GM21360 (cell line): ENCODE results near the gene STAU1.
"Not testable (repeated sequence)": the region's sequence is repeated elsewhere in the genome, so short reads cannot be mapped to it uniquely, and the experiment has no call there.

ENCODE experiments used
- ATAC-seq: cut with Tn5 transposase; IDR thresholded peaks from one replicate; pipeline ENCODE4 v1.9.1; 2021; ENCODE audit warnings: mild to moderate bottlenecking, moderate library complexity; ENCODE audit not compliant: unreplicated experiment

STAU1 gene

GRCh38 chr20:49123982-49124381, 64.2 kb downstream of the STAU1 start:
- no peak for ATAC-seq

- ATAC-seq = no peak
Observed at GRCh38 chr20:49122920-49123319, 65.2 kb downstream of the STAU1 start.

GRCh38 chr20:49119988-49120387, 68.1 kb downstream of the STAU1 start:
- no peak for ATAC-seq

DNA sequence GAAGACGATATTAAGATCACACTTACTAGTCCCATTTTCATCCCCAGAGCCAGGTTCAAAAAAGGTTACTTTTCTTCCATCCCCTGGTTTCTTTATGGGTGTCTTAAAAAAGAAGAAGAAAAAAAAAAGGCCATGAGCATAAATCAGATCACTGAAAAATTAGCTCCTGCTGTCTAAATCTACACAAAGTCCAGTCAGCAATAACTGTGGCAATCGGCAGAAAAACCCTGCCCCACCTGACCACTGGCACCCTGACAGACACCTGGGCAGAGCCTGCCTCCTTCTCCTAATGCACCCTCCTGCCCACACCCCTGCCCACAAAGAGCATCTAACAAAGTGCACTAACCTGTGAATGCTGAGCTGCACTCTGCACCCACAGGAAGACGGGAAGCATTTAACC, 69.8 kb downstream of the STAU1 start:
- no peak for ATAC-seq

DNA sequence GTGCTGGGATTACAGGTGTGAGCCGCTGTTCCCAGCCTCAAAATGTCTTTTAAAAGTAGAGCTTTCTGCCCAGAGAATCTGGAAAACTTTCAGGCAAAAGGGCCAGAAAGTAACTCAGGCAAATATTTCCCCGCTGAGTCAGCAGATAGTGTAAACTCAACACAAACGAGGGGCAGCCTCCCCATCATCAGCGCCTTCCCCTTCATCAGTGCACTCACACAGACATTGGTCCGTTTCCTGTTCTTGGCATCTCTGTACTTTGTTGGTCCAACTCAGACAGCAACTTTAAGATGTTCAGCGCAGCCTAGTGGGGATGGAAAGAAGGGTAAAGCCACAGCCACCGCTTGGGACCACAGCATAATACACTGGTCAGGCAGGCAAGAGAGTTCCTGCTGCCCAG, 72.6 kb downstream of the STAU1 start:
- ATAC-seq = no peak

GRCh38 chr20:49112596-49113274, 75.4 kb downstream of the STAU1 start:
- no peak for ATAC-seq

- no peak for ATAC-seq
Observed at GRCh38 chr20:49110767-49111694, 77.1 kb downstream of the STAU1 start.

GRCh38 chr20:49106328-49106727, 81.8 kb downstream of the STAU1 start:
- ATAC-seq = no peak

DNA sequence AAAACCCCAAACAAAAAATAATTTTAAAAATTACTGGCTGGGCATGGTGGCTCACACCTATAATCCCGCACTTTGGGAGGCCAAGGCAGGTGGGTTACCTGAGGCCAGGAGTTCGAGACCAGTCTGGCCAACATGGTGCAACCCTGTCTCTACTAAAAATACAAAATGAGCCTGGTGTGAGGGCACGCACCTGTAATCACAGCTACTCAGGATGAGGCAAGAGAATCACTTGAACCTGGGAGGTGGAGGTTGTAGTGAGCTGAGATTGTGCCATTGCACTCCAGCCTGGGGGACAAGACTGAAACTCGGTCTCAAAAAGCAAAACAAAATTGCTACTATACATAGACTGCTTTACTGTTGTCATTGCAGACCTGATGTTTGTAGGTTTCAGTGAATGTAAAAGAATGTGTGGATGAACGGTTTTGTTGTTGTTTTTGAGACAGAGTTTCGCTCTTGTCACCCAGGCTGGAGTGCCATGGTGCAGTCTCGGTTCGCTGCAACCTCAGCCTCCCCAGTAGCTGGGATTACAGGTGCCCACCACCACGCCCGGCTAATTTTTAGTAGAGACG, 83.1 kb downstream of the STAU1 start:
- ATAC-seq = not testable (repeated sequence)

- ATAC-seq = no peak
Observed at GRCh38 chr20:49104365-49104648, 83.8 kb downstream of the STAU1 start.

DNA sequence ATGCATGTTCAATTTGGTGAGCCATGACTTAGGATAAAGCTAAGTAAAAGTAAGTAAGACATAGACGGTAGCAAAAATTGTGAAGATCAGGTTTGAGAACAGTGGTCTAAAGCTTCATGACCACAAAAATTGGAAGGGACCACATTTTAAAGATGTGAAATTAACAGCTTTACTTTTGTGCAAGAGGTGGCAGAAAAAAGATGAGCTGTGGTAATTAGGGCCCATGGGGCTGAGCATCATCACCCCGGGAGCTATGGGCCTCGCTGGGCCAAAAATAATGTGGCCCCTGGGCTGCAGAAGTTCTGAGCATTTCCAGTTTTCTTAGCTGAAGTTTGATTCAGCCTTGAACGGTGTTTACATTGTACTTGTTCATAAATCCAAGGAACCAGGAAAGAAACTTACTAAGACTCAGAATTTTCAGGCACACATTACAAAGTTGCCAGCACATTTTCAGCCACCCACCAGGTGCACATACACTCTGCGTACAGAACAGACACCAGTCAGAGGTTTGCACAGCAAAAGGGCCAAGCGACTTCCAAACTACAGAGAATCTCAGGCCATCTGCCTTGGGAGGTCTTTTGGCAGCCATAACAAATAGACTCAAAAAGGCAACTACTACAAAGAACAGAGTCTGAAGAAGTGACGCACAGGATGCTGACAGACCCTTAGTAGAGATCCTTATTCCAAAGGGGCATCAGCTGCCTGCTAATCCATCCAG, 84.3 kb downstream of the STAU1 start:
- no peak for ATAC-seq

GRCh38 chr20:49103019-49103418, 85.1 kb downstream of the STAU1 start:
- ATAC-seq = no peak

DNA sequence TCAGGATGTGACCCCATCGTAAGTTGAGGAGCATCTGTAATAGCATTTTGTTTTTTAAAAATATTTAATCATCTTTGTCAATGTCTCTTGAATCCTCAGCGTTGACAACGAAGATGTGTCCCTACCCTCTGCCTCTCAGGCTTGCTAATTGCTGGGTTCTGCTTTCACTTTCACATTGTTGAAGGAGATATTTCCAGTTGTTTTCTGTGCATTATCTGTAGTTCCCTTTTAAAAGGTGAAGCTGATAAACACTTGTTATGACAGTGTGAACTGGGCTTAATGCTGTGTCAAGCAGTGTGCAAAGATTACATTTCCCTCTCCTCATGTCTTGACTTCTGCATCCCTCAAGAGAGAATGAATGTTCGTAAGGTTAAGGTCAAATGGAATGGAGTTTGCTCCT, 87.2 kb downstream of the STAU1 start:
- no peak for ATAC-seq

DNA sequence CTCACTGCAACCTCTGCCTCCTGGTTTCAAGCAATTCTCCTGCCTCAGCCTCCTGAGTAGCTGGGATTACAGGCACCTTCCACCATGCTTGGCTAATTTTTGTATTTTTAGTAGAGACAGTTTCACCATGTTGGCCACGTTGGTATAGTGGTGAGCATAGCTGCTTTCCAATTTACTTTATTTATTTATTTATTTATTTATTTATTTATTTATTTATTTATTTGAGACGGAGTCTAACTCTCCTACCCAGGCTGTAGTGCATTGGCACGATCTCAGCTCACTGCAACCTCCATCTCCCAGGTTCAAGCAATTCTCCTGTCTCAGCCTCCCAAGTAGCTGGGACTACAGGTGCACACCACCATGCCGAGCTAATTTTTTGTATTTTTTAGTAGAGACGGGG, 87.8 kb downstream of the STAU1 start:
- ATAC-seq = not testable (repeated sequence)

GRCh38 chr20:49099011-49099410, 89.1 kb downstream of the STAU1 start:
- ATAC-seq = no peak

DNA sequence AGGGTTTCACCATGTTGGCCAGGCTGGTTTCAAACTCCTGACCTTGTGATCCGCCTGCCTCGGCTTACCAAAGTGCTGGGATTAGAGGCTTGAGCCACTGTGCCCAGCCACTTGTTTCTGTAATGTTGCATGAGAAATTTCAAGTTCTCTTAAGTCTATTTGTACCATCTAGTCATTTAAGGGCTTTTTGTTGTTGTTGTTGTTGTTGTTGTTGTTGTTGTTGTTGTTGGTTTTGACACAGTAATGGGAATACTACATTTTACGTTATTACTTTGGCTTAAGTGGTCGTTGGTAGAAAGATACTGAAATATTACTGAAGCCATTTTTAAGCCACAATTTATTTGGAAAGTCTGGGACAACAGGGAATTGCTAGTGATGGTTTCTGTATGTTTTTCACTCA, 90.0 kb downstream of the STAU1 start:
- no peak for ATAC-seq

GRCh38 chr20:49097159-49097558, 91.0 kb downstream of the STAU1 start:
- no peak for ATAC-seq

DNA sequence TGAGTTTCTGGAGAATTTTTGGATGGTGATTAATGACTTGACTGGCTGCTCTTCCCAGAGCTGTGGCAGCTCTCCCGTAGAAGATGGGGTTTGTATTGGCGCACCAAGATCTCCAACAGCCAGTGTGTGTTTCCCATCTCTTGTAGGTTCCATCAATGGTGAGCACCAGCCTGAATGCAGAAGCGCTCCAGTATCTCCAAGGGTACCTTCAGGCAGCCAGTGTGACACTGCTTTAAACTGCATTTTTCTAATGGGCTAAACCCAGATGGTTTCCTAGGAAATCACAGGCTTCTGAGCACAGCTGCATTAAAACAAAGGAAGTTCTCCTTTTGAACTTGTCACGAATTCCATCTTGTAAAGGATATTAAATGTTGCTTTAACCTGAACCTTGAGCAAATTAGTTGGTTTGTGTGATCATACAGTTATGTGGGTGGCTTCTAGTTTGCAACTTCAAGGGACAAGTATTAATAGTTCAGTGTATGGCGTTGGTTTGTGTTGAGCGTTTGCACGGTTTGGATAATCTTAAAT, 91.9 kb downstream of the STAU1 start:
- no peak for ATAC-seq

DNA sequence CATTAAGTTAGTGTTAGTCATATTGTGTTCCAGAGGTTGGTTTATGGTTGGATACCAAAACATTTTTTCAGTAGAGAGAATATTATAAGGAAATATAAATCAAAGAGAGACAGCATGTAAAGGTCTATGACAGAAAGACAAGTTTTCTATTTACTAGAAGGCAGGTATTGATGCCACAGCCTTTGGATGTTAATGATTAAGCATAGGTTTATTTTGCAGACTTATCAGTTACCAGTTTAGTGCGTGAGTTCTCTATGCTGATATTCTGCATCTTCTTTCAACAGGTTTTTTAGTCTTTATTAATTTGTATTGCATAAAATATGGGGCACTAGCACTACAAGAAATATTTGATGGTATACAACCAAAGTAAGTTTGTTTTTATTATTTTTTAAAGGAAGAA, 96.4 kb downstream of the STAU1 start:
- ATAC-seq = no peak

GRCh38 chr20:49091104-49091503, 97.0 kb downstream of the STAU1 start:
- no peak for ATAC-seq

DNA sequence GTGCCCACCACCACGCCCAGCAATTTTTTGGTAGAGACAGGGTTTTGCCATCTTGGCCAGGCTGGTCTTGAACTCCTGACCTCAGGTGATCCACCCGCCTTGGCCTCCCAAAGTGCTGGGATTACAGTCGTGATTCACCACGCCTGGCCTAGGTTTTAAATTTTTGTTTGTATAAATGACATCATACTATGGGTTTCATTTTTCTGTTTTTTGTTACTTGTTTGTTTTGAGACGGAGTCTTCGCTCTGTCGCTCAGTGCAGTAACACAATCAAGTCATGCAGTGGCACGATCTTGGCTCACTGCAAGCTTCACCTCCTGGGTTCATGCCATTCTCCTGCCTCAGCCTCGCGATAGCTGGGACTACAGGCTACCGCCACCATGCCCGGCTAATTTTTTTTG, 105.8 kb downstream of the STAU1 start:
- not testable (repeated sequence) for ATAC-seq
